ENCODE results near the gene TRA2B. TPM values are rescaled to one million over a fixed set of nuclear protein-coding genes. Genes with fewer than 3 reads are reported as not detected.

TRA2B gene
- total RNA-seq, 4 donors from 2014 or later = 87.1 to 181 (median 129) TPM

DNA sequence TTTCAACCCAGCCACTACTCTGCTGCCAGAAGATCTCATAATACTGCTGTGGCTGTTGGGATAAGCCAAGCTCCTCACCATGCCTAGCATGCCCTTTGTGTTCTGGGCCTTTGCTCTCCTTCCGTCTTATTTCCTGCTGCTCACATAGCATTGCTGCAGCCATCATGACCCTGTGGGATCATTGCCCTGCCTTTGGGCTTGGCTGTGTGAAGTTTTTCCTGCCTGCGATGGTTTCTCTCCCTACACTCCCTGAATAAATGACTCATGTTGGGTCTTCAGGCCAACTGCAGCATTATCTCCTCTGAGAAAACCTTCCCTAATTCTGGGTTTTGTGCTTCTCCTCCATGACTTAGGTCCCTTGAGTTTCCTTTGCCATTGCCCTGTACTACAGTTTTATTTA lies 20.8 kb upstream of the TRA2B start:
- ATAC-seq = no peak
- Histone ChIP-seq H3K9me3 (no peaks in the 10 kb centered on the region), H3K4me3 (no peak overlapping the region)

DNA sequence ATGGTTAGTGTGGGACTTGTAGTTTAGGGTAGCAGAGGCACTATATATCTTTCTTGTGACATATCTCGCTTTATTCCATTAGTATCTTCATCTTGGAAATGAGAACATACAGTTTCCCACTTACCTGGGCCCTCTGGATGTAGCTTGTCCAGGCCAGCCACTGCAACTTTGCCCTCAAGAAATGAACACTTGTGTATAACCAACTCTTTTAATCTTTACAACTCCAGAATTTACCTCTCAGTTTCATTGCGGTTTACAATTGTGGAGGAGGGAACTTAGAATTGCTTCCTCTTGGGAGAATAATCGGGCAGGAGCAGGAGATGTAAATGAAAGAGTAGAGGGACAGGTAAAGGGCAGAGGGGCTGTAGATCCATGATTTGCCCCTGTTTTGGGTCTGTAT lies 18.4 kb upstream of the TRA2B start:
- WGBS, 2 donors (ENCODE audit: low coverage in 1 of 2) = 90 to 100% methylated on average over 1 to 3 of the region's 3 CpGs

More for the DNA sequence above, 20.8 kb upstream of the TRA2B start:
- peaks cover 15% of the 10 kb centered on the region for H3K27me3 ChIP-seq
- H3K27ac ChIP-seq = no peak overlapping the region
- H3K36me3 ChIP-seq = no peaks in the 10 kb centered on the region
- H3K4me1 ChIP-seq = no peaks in the 10 kb centered on the region
- TF ChIP-seq POLR2A (IDR thresholded peaks at IDR 0.05) (no peak), POLR2AphosphoS5 (IDR thresholded peaks at IDR 0.05) (no peak), CTCF (IDR thresholded peaks at IDR 0.05) (no peak), EP300 (IDR thresholded peaks at IDR 0.05) (no peak)
- 66 to 76% methylated on average over 2 of the region's 2 CpGs for WGBS, 2 donors (ENCODE audit: low coverage in 1 of 2)

DNA sequence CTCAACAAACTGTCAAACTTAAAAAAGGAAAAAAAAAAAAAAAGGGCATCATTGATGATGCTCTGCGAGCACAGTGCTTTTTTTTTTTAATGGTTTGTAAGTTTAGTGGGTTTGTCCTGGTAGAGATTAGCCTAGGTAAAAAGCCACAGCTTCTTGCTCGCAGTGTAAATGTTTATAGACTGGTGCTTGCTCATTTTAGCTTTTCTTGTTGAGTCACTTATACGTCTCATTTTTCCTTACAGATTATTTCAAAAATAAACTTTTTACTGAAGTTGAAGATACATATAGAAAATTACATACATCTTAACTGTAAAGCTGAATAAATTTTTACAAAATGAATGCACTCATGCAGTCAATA lies 16.5 kb upstream of the TRA2B start:
- Histone ChIP-seq H3K4me1 (no peaks in the 10 kb centered on the region), H3K36me3 (no peaks in the 10 kb centered on the region), H3K9me3 (no peaks in the 10 kb centered on the region), H3K27me3 (peaks cover 28% of the 10 kb centered on the region), H3K27ac (no peak overlapping the region), H3K4me3 (no peak overlapping the region)
- no peak for ATAC-seq
- 38 to 49% methylated on average over 3 of the region's 3 CpGs for WGBS, 2 donors (ENCODE audit: low coverage in 1 of 2)
- TF ChIP-seq CTCF (IDR thresholded peaks at IDR 0.05) = no peak
- no peak for TF ChIP-seq POLR2AphosphoS5 (IDR thresholded peaks at IDR 0.05)
- no peak for TF ChIP-seq POLR2A (IDR thresholded peaks at IDR 0.05)

More for the DNA sequence above, 18.4 kb upstream of the TRA2B start:
- no peaks in the 10 kb centered on the region for H3K36me3 ChIP-seq
- H3K4me3 ChIP-seq = no peak overlapping the region
- no peaks in the 10 kb centered on the region for H3K9me3 ChIP-seq
- ATAC-seq = no peak
- H3K27ac ChIP-seq = no peak overlapping the region
- H3K27me3 ChIP-seq = peaks cover 28% of the 10 kb centered on the region
- TF ChIP-seq EP300 (IDR thresholded peaks at IDR 0.05) (no peak), CTCF (IDR thresholded peaks at IDR 0.05) (no peak), POLR2A (IDR thresholded peaks at IDR 0.05) (no peak), POLR2AphosphoS5 (IDR thresholded peaks at IDR 0.05) (no peak)
- no peaks in the 10 kb centered on the region for H3K4me1 ChIP-seq

GRCh38 chr3:185950728-185951127 lies 12.9 kb upstream of the TRA2B start:
- Histone ChIP-seq H3K4me1 (no peaks in the 10 kb centered on the region), H3K4me3 (no peak overlapping the region), H3K27me3 (peaks cover 30% of the 10 kb centered on the region), H3K36me3 (no peaks in the 10 kb centered on the region), H3K9me3 (no peaks in the 10 kb centered on the region), H3K27ac (no peak overlapping the region)
- 88 to 93% methylated on average over 3 of the region's 3 CpGs for WGBS, 2 donors (ENCODE audit: low coverage in 1 of 2)
- TF ChIP-seq CTCF (IDR thresholded peaks at IDR 0.05) (no peak), POLR2AphosphoS5 (IDR thresholded peaks at IDR 0.05) (no peak), POLR2A (IDR thresholded peaks at IDR 0.05) (no peak), EP300 (IDR thresholded peaks at IDR 0.05) (no peak)
- ATAC-seq = no peak

- Histone ChIP-seq H3K4me1 (no peaks in the 10 kb centered on the region), H3K36me3 (no peaks in the 10 kb centered on the region), H3K9me3 (no peaks in the 10 kb centered on the region), H3K27me3 (peaks cover 24% of the 10 kb centered on the region), H3K4me3 (no peak overlapping the region), H3K27ac (no peak overlapping the region)
- ATAC-seq = no peak
- TF ChIP-seq POLR2AphosphoS5 (IDR thresholded peaks at IDR 0.05) = no peak
- no peak for TF ChIP-seq POLR2A (IDR thresholded peaks at IDR 0.05)
- TF ChIP-seq CTCF (IDR thresholded peaks at IDR 0.05) = no peak
- no peak for TF ChIP-seq EP300 (IDR thresholded peaks at IDR 0.05)
- WGBS, 2 donors (ENCODE audit: low coverage in 1 of 2) = 90 to 95% methylated on average over 2 to 5 of the region's 6 CpGs
These were observed 11.7 kb upstream of the TRA2B start for GRCh38 chr3:185949515-185949914.

Measured in gastroesophageal sphincter (tissue), 4 donors.